ENCODE data around the gene MRGPRF. TPM values are rescaled to one million over a fixed set of nuclear protein-coding genes. Genes with fewer than 3 reads are reported as not detected.

The MRGPRF gene
- total RNA-seq, 6 experiments from 2014 or later, result 51.4 to 74.9 (median 63.9) TPM

- Mint-ChIP-seq H3K27ac (no peak overlapping the region), H3K27me3 (ENCODE audit: insufficient read depth) (peaks cover 23% of the 10 kb centered on the region), H3K36me3 (ENCODE audit: low read depth) (no peaks in the 10 kb centered on the region), H3K4me1 (ENCODE audit: low read depth) (peaks cover 5% of the 10 kb centered on the region), H3K4me3 (no peak overlapping the region), H3K9me3 (peaks cover 11% of the 10 kb centered on the region; the same call in 1 of the 2 replicates)
- DNase-seq, result no peak
- TF ChIP-seq, protein P1, sequence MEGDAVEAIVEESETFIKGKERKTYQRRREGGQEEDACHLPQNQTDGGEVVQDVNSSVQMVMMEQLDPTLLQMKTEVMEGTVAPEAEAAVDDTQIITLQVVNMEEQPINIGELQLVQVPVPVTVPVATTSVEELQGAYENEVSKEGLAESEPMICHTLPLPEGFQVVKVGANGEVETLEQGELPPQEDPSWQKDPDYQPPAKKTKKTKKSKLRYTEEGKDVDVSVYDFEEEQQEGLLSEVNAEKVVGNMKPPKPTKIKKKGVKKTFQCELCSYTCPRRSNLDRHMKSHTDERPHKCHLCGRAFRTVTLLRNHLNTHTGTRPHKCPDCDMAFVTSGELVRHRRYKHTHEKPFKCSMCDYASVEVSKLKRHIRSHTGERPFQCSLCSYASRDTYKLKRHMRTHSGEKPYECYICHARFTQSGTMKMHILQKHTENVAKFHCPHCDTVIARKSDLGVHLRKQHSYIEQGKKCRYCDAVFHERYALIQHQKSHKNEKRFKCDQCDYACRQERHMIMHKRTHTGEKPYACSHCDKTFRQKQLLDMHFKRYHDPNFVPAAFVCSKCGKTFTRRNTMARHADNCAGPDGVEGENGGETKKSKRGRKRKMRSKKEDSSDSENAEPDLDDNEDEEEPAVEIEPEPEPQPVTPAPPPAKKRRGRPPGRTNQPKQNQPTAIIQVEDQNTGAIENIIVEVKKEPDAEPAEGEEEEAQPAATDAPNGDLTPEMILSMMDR (IDR thresholded peaks at IDR 0.05), result no peak
These were observed 49.3 kb downstream of the MRGPRF start for GRCh38 chr11:68963779-68964178.

DNA sequence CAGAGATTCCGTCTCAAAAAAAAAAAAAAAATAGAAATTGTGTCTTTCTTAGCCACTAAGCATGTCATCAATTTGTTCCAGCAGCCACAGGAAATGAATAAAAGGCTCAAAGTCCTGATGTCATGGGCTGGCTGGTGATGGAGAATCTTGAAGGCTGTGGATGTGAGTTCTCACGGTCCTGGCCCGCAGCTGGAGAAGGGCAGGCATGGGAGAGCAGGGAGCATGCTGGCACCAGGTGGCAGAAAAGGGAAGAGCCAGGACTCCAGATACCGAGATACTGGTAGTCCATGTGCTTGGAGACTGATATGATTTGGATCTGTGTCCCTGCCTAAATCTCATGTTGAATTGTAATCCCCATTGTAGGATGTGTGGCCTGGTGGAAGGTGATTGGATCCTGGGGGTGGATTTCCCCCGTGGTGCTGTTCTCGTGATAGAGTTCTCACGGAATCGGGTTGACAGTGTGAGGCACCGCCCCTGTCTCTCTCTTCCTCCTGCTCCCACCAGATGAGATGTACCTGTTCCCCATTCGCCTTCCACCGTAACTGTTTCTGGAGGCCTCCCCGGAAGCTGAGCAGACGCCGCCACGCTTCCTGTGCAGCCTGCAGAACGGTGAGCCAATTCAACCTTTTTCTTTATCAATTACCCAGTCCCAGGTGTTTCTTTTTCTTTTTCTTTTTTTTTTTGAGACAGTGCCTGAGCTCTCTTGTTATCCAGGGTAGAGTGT is 50.4 kb downstream of the MRGPRF start:
- Mint-ChIP-seq H3K4me1 (ENCODE audit: low read depth) (no peaks in the 10 kb centered on the region), H3K27me3 (ENCODE audit: insufficient read depth) (peaks cover 23% of the 10 kb centered on the region), H3K9me3 (peaks cover 11% of the 10 kb centered on the region; the same call in 1 of the 2 replicates), H3K27ac (no peak overlapping the region), H3K4me3 (no peak overlapping the region), H3K36me3 (ENCODE audit: low read depth) (no peaks in the 10 kb centered on the region)
- TF ChIP-seq, protein P1 (IDR thresholded peaks at IDR 0.05), result no peak
- no peak for DNase-seq

DNA sequence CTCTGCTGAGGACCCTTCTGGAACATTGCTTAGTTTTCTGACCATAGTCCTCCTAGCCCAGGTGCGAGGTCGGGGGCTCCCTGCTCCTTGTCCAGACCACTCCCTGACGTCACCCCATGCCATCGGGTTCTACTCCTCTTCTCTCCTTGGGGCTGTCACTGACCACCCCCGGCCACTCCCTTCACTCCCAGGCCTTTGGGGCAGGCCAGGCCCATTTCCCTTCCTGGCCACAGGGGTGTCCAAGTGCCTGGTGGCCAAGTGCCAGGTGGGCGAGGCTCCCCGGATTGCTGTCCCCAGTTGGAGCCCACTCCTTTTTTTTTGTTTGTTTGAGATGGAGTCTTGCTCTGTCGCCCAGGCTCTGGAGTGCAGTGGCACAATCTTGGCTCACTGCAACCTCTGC is 51.8 kb downstream of the MRGPRF start:
- no peak overlapping the region for H3K27ac Mint-ChIP-seq
- H3K9me3 Mint-ChIP-seq, result peaks cover 11% of the 10 kb centered on the region; the same call in 1 of the 2 replicates
- peaks cover 14% of the 10 kb centered on the region for H3K27me3 Mint-ChIP-seq (ENCODE audit: insufficient read depth)
- H3K36me3 Mint-ChIP-seq (ENCODE audit: low read depth), result no peaks in the 10 kb centered on the region
- H3K4me3 Mint-ChIP-seq, result no peak overlapping the region
- TF ChIP-seq, protein P1 (IDR thresholded peaks at IDR 0.05), result no peak
- no peaks in the 10 kb centered on the region for H3K4me1 Mint-ChIP-seq (ENCODE audit: low read depth)
- DNase-seq, result no peak

GRCh38 chr11:68960294-68961071 is 52.6 kb downstream of the MRGPRF start:
- H3K36me3 Mint-ChIP-seq (ENCODE audit: low read depth), result no peaks in the 10 kb centered on the region
- no peak for DNase-seq
- H3K27ac Mint-ChIP-seq, result no peak overlapping the region
- H3K9me3 Mint-ChIP-seq, result peaks cover 11% of the 10 kb centered on the region; the same call in 1 of the 2 replicates
- peaks cover 7% of the 10 kb centered on the region for H3K27me3 Mint-ChIP-seq (ENCODE audit: insufficient read depth)
- TF ChIP-seq, protein P1 (IDR thresholded peaks at IDR 0.05), result no peak
- peaks cover 1% of the 10 kb centered on the region for H3K4me1 Mint-ChIP-seq (ENCODE audit: low read depth)
- H3K4me3 Mint-ChIP-seq, result no peak overlapping the region

- H3K4me3 Mint-ChIP-seq, result no peak overlapping the region
- H3K4me1 Mint-ChIP-seq (ENCODE audit: low read depth), result peaks cover 8% of the 10 kb centered on the region
- no peaks in the 10 kb centered on the region for H3K36me3 Mint-ChIP-seq (ENCODE audit: low read depth)
- TF ChIP-seq, protein P1 (IDR thresholded peaks at IDR 0.05), result no peak
- DNase-seq, result no peak
- H3K9me3 Mint-ChIP-seq, result peaks cover 9% of the 10 kb centered on the region; the same call in 1 of the 2 replicates
- peaks cover 9% of the 10 kb centered on the region for H3K27me3 Mint-ChIP-seq (ENCODE audit: insufficient read depth)
- no peak overlapping the region for H3K27ac Mint-ChIP-seq
These were observed 53.4 kb downstream of the MRGPRF start for GRCh38 chr11:68959465-68960293.

Measured in HFFc6 (cell line).